Keratinocyte (primary cell): ENCODE results near the gene PRKAR2B.

ENCODE experiments used
- CTCF ChIP-seq, 3 experiments: IDR thresholded peaks in 1 of 3; conservative IDR thresholded peaks in 1 of 3; optimal IDR thresholded peaks in 1 of 3; 2 replicates in 2 of 3; 3 replicates in 1 of 3; pipeline versions ENCODE3 to v1.5.1; 2011; ENCODE audit warnings: low read length in 3 of 3, mild to moderate bottlenecking in 3 of 3, moderate library complexity in 2 of 3, control low read depth in 1 of 3, inconsistent platforms in 1 of 3; ENCODE audit not compliant: insufficient read depth in 2 of 3; ENCODE audit errors: extremely low read depth in 1 of 3
- EZH2 ChIP-seq: IDR thresholded peaks from one replicate; pipeline ENCODE4 v1.6.1; 2012; ENCODE audit warnings: inconsistent platforms, mild to moderate bottlenecking, low read length, moderate library complexity

- TF ChIP-seq CTCF (optimal IDR thresholded peaks at IDR 0.05 in 1 of 3, IDR thresholded peaks at IDR 0.05 in 1 of 3, conservative IDR thresholded peaks at IDR 0.05 in 1 of 3; ENCODE audit: extremely low read depth in 1 of 3, insufficient read depth in 2 of 3, low read length in 3 of 3) (no peak), EZH2 (no peak)
Measured at GRCh38 chr7:107070710-107071109, 26.2 kb downstream of the PRKAR2B start.
